ENCODE data around the gene DCLK3.

DCLK3 gene

GRCh38 chr3:36765104-36765503 lies 751 bp upstream of the DCLK3 start:
- TF ChIP-seq TEAD4 (IDR thresholded peaks at IDR 0.05) (no peak), YY1 (IDR thresholded peaks at IDR 0.05; ENCODE audit: low read depth) (no peak), CEBPB (IDR thresholded peaks at IDR 0.05) (no peak), TAF1 (IDR thresholded peaks at IDR 0.05; ENCODE audit: low read depth) (no peak), MAX (IDR thresholded peaks at IDR 0.05) (no peak), RAD21 (IDR thresholded peaks at IDR 0.05; ENCODE audit: low read depth) (no peak), FOXM1 (IDR thresholded peaks at IDR 0.05; ENCODE audit: borderline replicate concordance, low read depth) (no peak), EP300 (IDR thresholded peaks at IDR 0.05; ENCODE audit: borderline replicate concordance) (no peak), TCF12 (IDR thresholded peaks at IDR 0.05; ENCODE audit: low read depth) (no peak), USF1 (IDR thresholded peaks at IDR 0.05) (no peak), ZBTB7A (IDR thresholded peaks at IDR 0.05; ENCODE audit: low read depth) (no peak), EGR1 (IDR thresholded peaks at IDR 0.05) (no peak), CREB1 (IDR thresholded peaks at IDR 0.05; ENCODE audit: low read depth) (no peak), REST (IDR thresholded peaks at IDR 0.05; ENCODE audit: low read depth) (no peak), NFIC (IDR thresholded peaks at IDR 0.05) (no peak)

GRCh38 chr3:36764704-36765038 lies 318 bp upstream of the DCLK3 start:
- TF ChIP-seq TEAD4 (IDR thresholded peaks at IDR 0.05) (no peak), REST (IDR thresholded peaks at IDR 0.05; ENCODE audit: low read depth) (no peak), USF1 (IDR thresholded peaks at IDR 0.05) (no peak), FOXM1 (IDR thresholded peaks at IDR 0.05; ENCODE audit: borderline replicate concordance, low read depth) (no peak), CEBPB (IDR thresholded peaks at IDR 0.05) (no peak), EGR1 (IDR thresholded peaks at IDR 0.05) (no peak), RAD21 (IDR thresholded peaks at IDR 0.05; ENCODE audit: low read depth) (no peak), EP300 (IDR thresholded peaks at IDR 0.05; ENCODE audit: borderline replicate concordance) (no peak), MAX (IDR thresholded peaks at IDR 0.05) (no peak), TAF1 (IDR thresholded peaks at IDR 0.05; ENCODE audit: low read depth) (no peak), TCF12 (IDR thresholded peaks at IDR 0.05; ENCODE audit: low read depth) (no peak), YY1 (IDR thresholded peaks at IDR 0.05; ENCODE audit: low read depth) (no peak), NFIC (IDR thresholded peaks at IDR 0.05) (no peak), ZBTB7A (IDR thresholded peaks at IDR 0.05; ENCODE audit: low read depth) (no peak), CREB1 (IDR thresholded peaks at IDR 0.05; ENCODE audit: low read depth) (no peak)

GRCh38 chr3:36762918-36763849 lies 1.2 kb downstream of the DCLK3 start:
- TF ChIP-seq CREB1 (IDR thresholded peaks at IDR 0.05; ENCODE audit: low read depth) (no peak), TEAD4 (IDR thresholded peaks at IDR 0.05) (no peak), ZBTB7A (IDR thresholded peaks at IDR 0.05; ENCODE audit: low read depth) (no peak), TAF1 (IDR thresholded peaks at IDR 0.05; ENCODE audit: low read depth) (no peak), YY1 (IDR thresholded peaks at IDR 0.05; ENCODE audit: low read depth) (no peak), NFIC (IDR thresholded peaks at IDR 0.05) (no peak), USF1 (IDR thresholded peaks at IDR 0.05) (no peak), EP300 (IDR thresholded peaks at IDR 0.05; ENCODE audit: borderline replicate concordance) (no peak), EGR1 (IDR thresholded peaks at IDR 0.05) (no peak), TCF12 (IDR thresholded peaks at IDR 0.05; ENCODE audit: low read depth) (no peak), MAX (IDR thresholded peaks at IDR 0.05) (no peak), REST (IDR thresholded peaks at IDR 0.05; ENCODE audit: low read depth) (no peak)

All from Ishikawa (cell line).